ENCODE measurements around the gene PEPD.

GRCh38 chr19:33396701-33397535 is 124.7 kb downstream of the PEPD start:
- TF ChIP-seq CTCF (IDR thresholded peaks at IDR 0.05) (no peak), ZFX (IDR thresholded peaks at IDR 0.05; ENCODE audit: borderline replicate concordance) (no peak)
